IPS DF 4.7 (cell line): ENCODE measurements around the gene SLC51A.
"Not testable (repeated sequence)": the region's sequence is repeated elsewhere in the genome, so short reads cannot be mapped to it uniquely, and the experiment has no call there.

Experiments used
- DNase-seq: peaks from one replicate; pipeline ENCODE4 v3.0.0-alpha.2; 2013; ENCODE audit warnings: low spot score; ENCODE audit errors: extremely low read depth

Gene SLC51A

GRCh38 chr3:196193133-196193735, 23.1 kb upstream of the SLC51A start:
- DNase-seq, result no peak

- no peak for DNase-seq
Observed at GRCh38 chr3:196193736-196194541, 22.4 kb upstream of the SLC51A start.

DNA sequence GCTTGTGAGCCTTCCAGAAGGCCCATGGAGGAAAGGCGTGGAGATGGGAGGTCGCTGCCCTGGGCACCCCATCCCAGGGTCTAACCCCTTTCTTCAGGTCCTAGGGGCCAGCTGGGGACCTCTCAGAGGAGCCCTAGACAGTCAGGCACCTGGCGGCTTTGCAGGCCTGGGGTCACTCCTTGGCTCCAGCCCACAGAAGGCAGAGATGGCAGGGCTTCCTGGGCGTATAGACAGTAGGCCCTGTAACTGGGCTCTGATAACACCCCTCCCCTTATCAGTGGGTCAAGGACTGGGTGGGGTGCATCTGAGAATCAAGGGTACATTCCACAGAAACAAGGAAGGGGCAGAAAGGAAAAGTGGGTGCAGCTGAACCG, 21.8 kb upstream of the SLC51A start:
- DNase-seq, result no peak

- no peak for DNase-seq
Observed at GRCh38 chr3:196195664-196196265, 20.6 kb upstream of the SLC51A start.

DNA sequence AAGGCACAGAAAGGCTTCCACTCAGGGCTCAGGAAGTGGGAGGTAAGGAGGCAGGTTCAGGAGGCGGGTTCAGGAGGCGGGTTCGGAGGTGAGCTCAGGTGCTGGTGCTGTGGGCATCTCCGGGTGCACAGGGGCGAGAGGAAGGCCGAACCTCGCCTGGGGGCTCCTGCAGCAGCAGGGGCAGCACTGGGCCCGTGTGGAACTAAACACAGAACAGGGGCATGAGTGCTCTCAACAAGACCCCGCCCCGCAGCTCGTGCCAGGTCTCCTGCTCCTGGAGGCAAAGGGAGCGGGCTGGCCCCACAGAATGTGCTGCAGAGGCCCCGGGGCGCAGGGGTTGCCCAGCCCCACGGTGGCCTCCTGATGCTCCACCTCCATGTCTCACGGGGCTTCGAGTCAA, 18.8 kb upstream of the SLC51A start:
- no peak for DNase-seq

DNA sequence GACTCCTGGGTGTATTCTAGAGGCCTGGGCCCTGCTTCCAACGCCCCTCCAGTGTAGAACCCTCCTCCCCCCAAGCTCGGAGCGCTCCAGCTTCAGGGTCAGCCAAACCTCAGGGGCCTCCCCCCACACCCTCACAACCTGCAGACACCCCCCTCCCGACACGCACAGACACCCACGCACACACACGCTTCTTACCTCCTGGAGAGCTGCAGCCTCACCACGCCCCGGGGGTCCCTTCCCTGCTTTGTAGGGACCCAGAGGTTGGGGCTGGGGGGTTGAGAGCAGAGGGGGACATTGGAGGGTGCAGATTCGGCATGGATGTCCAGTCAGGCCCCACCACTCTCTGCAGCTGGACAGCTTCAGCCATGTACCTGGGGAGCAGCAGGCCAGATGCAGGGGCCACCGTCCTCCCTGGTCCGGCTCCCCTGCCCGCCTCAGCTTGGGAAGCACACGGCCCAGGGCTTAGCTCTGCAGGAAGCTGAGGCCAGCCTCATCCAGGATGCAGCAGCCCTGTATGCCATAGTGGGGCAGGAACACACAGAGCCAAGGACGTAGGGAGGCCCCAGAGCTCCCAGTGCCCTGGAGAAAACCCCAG, 18.2 kb upstream of the SLC51A start:
- DNase-seq, result no peak

DNA sequence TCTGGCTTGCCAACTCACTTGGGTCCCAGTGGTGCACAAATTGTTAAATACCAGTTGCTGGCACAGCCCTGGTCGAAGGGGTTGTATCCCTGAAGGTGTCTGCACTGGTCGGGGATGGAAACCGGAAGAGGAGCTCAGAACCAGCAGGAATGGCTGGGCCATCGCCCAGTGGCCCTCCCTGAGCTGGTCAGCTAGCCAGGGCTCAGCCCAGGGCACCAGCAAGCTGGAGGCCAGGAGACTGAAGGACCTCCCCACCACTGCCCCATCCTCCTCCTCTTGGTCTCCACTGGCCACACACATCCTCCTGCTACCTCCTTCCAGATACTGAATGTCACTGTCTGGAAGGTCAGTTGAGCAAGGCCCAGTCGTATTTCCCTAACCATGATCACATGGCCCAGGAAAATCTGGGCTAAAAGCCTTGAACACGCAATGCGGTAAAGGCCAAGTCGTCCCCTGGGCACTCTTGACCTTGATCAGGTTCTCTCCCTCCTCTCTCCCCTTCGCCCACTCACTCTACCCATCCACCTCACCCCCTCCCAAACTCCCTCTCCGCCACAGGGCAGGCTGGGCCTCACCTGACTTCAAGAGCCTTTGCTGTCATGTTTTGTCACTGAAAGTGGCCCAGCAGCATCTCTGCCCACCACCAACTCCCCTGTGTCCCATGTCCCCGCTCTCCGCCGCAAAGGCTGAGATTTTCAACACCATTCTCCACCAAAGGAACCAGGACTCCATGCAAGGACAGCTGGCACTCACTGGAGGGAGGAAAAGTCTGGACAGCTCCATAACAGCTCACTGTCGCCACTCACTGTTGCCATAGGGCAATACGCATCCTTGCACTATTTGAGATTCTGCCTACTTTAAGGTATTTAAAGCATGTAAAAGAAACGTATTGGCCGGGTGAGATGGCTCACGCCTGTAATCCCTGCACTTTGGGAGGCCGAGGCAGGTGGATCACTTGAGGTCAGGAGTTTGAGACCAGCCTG, 17.3 kb upstream of the SLC51A start:
- no peak for DNase-seq

GRCh38 chr3:196202516-196202970, 13.8 kb upstream of the SLC51A start:
- DNase-seq, result no peak

DNA sequence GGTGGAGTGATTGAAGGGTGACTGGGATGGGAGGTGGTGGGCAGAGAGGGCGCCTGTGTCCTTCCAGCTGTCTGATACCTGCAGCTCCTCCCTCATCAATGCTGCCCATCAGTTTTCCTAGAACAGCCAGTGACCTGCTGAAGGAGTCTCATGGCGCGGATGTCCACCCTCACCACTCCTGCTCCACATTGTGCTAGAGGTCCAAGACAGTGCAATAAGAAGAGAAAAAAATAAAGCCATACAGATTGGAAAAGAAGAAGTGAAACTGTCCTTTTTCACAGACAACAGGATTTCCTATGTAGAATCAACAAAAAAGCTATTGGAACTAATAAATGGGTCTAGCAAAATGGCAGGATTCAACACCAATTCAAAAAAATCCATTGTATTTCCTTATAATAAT, 12.5 kb upstream of the SLC51A start:
- DNase-seq, result no peak

DNA sequence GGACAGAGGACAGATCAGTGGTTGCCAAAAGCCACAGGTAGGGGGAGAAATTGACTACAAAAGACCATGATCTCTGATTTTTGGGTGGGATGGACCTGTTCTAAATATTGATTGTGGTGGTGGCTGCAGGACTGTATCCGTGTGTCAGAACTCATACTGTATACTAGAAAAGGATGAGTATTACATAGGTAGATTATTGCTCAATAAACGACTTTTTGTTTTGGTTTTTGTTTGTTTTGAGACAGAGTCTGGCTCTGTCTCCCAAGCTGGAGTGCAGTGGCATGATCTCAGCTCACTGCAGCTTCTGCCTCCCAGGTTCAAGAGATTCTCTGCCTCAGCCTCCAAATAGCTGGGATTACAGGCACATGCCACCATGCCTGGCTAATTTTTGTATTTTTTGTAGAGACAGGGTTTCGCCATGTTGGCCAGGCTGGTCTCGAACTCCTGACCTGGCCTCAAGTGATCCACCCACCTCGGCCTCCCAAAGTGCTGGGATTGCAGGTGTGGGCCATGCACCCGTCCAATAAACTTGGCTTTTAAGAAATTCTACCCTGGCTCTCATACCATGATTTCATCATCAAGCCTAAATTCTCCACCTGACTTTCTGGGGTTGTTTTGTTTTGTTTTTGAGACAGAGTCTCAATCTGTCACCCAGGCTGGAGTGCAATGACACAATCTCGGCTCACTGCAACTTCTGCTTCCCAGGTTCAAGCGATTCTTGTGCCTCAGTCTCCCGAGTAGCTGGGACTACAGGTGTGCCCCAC, 10.7 kb upstream of the SLC51A start:
- not testable (repeated sequence) for DNase-seq

- no peak for DNase-seq
Observed at GRCh38 chr3:196207159-196207832, 9.0 kb upstream of the SLC51A start.

DNA sequence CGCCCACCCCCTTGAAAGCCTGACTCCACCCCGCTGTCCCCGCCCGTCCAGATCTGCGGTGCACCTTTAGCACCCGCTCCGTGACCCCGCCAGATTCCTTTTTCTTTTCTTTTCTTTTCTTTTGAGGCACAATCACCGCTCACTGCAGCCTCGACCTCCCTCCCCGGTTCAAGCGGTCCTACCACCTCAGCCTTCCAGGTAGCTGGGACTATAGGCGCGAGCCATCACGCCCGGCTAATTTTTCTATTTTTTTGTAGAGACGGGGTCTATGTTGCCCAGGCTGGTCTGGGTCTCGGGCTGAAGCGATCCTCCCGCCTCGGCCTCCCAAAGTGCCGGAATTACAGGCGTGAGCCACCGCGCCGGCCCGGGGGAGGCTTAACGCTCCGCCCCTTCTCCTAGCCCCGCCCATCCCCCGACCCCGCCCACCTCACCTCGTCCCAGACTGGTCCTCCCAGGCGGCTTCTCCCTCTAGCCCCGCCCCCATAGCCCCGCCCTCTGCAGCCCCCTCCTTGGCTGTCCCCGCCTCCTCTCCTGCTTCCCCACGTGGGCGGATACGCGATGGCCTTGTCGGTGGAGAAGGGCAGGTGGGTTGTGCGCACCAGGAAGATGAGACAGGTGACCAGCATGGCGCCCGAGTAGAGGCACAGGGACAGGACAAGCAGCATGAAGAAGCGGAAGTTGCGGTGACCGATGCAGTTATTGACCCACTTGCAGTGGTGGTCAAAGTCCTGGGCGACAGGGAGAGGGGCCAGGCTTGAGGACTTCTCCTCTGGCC, 8.3 kb upstream of the SLC51A start:
- DNase-seq, result no peak

GRCh38 chr3:196208942-196209695, 7.2 kb upstream of the SLC51A start:
- DNase-seq, result no peak

GRCh38 chr3:196209944-196210672, 6.2 kb upstream of the SLC51A start:
- not testable (repeated sequence) for DNase-seq

- DNase-seq, result no peak
Observed at GRCh38 chr3:196210673-196211556, 5.4 kb upstream of the SLC51A start, which contains the start of gene ZDHHC19. Gene ZDHHC19 (minus strand): TSS chr3:196211400. CDS start chr3:196211315, 85 bp downstream.

DNA sequence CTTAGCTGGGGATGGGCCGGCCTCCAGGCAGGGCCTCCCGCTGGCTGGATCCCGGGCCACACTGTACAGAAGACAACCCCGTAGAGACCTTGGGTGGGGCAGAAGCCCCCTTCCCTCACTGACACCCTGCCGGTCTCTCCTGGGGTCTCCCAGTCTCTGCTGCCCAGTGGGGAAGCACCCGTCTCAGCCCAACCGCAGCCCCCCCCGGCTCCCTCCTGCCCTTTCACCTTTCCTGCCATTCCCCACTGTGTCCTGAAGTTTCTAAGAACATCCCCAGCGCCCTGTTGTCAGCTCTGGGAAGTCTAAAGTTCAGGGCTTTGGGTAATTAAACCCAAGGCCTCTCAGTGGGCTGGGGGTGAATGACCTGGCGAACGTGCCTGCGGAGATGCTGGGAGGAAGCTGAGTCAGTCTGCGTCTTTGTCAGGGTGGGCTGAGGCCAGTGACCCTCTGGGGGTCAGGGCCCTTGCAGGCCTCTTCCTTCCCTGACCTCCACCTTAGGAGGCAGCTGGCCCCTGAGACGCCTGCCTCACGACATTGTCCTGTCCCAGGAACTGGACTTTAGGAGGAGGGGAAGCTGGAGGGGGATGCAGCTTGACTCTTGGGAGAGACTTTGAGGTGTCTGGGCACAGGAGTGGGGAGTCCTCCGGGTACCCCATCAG, 1.4 kb upstream of the SLC51A start:
- DNase-seq, result no peak
